D341Med (cell line): ENCODE measurements around the gene CFAP73.
A peak's percentile ranks its signal among the peaks of the same experiment; 100 is the strongest.
"Not testable (repeated sequence)": the region's sequence is repeated elsewhere in the genome, so short reads cannot be mapped to it uniquely, and the experiment has no call there.

Experiments used
- DNase-seq: peaks from one replicate; pipeline ENCODE4 v3.0.0; 2012; ENCODE audit warnings: low spot score

Gene CFAP73

GRCh38 chr12:113191227-113191626 lies 41.7 kb downstream of the CFAP73 start:
- no peak for DNase-seq

- DNase-seq: no peak
Measured at GRCh38 chr12:113194971-113195391, 45.5 kb downstream of the CFAP73 start.

- DNase-seq: no peak
Measured at GRCh38 chr12:113195598-113195997, 46.1 kb downstream of the CFAP73 start.

GRCh38 chr12:113196582-113196981 lies 47.1 kb downstream of the CFAP73 start:
- no peak for DNase-seq

- DNase-seq: peak; percentile 84
Measured at GRCh38 chr12:113196990-113197389, 47.5 kb downstream of the CFAP73 start.

- no peak for DNase-seq
Measured at GRCh38 chr12:113197518-113198077, 48.1 kb downstream of the CFAP73 start.

- no peak for DNase-seq
Measured at GRCh38 chr12:113198296-113198695, 48.8 kb downstream of the CFAP73 start.

- DNase-seq: no peak
Measured at GRCh38 chr12:113200021-113200797, 50.7 kb downstream of the CFAP73 start.

- no peak for DNase-seq
Measured at GRCh38 chr12:113201187-113202177, 52.0 kb downstream of the CFAP73 start.

GRCh38 chr12:113202300-113203075 lies 53.0 kb downstream of the CFAP73 start:
- no peak for DNase-seq

GRCh38 chr12:113203852-113204760 lies 54.6 kb downstream of the CFAP73 start:
- no peak for DNase-seq

- no peak for DNase-seq
Measured at GRCh38 chr12:113204804-113205203, 55.3 kb downstream of the CFAP73 start.

- DNase-seq: not testable (repeated sequence)
Measured at GRCh38 chr12:113206802-113207201, 57.3 kb downstream of the CFAP73 start.

- no peak for DNase-seq
Measured at GRCh38 chr12:113207613-113208040, 58.1 kb downstream of the CFAP73 start.

GRCh38 chr12:113208041-113208934 lies 58.8 kb downstream of the CFAP73 start:
- no peak for DNase-seq
